ENCODE data around the gene KRTAP5-7. TPM values are rescaled to one million over a fixed set of nuclear protein-coding genes. Genes with fewer than 3 reads are reported as not detected.

KRTAP5-7 gene
- total RNA-seq, 1 donor from 2014 or later, result 0.25 TPM

- no peak for TF ChIP-seq CTCF (IDR thresholded peaks at IDR 0.05; ENCODE audit: unreplicated experiment)
Observed at GRCh38 chr11:71543866-71544265, 16.8 kb downstream of the KRTAP5-7 start.

GRCh38 chr11:71544525-71545214 lies 17.6 kb downstream of the KRTAP5-7 start:
- Mint-ChIP-seq H3K27ac (no peak overlapping the region), H3K4me1 (peaks cover 6% of the 10 kb centered on the region), H3K27me3 (ENCODE audit: low read depth) (peaks cover 18% of the 10 kb centered on the region), H3K4me3 (no peak overlapping the region), H3K36me3 (no peaks in the 10 kb centered on the region), H3K9me3 (peaks cover 18% of the 10 kb centered on the region)
- no peak for DNase-seq (ENCODE audit: low spot score in 2 of 2, unreplicated experiment in 2 of 2)
- no peak for TF ChIP-seq CTCF (IDR thresholded peaks at IDR 0.05; ENCODE audit: unreplicated experiment)

More at GRCh38 chr11:71543866-71544265, 16.8 kb downstream of the KRTAP5-7 start:
- no peak for DNase-seq (ENCODE audit: low spot score in 2 of 2, unreplicated experiment in 2 of 2)
- no peak overlapping the region for H3K27ac Mint-ChIP-seq
- H3K27me3 Mint-ChIP-seq (ENCODE audit: low read depth), result peaks cover 10% of the 10 kb centered on the region
- H3K36me3 Mint-ChIP-seq, result no peaks in the 10 kb centered on the region
- H3K9me3 Mint-ChIP-seq, result peaks cover 18% of the 10 kb centered on the region
- peaks cover 6% of the 10 kb centered on the region for H3K4me1 Mint-ChIP-seq
- H3K4me3 Mint-ChIP-seq, result no peak overlapping the region

GRCh38 chr11:71545405-71545966 lies 18.4 kb downstream of the KRTAP5-7 start:
- peaks cover 19% of the 10 kb centered on the region for H3K27me3 Mint-ChIP-seq (ENCODE audit: low read depth)

GRCh38 chr11:71548120-71548519 lies 21.1 kb downstream of the KRTAP5-7 start, which contains the start of gene KRTAP5-9:
Gene KRTAP5-9 (plus strand): TSS chr11:71548420. CDS start chr11:71548658, 238 bp downstream.
- no peak within 1 kb of the TSS for H3K27ac Mint-ChIP-seq
- H3K27me3 Mint-ChIP-seq (ENCODE audit: low read depth), result peaks cover 22% of the 10 kb centered on the region
- no peak for TF ChIP-seq CTCF (IDR thresholded peaks at IDR 0.05; ENCODE audit: unreplicated experiment)
- H3K4me1 Mint-ChIP-seq, result peaks cover 3% of the 10 kb centered on the region
- no peak within 1 kb of the TSS for H3K4me3 Mint-ChIP-seq
- DNase-seq (ENCODE audit: low spot score in 2 of 2, unreplicated experiment in 2 of 2), result no peak
- no peaks in the 10 kb centered on the region for H3K36me3 Mint-ChIP-seq
- peaks cover 7% of the 10 kb centered on the region for H3K9me3 Mint-ChIP-seq

More at GRCh38 chr11:71545405-71545966, 18.4 kb downstream of the KRTAP5-7 start:
- Mint-ChIP-seq H3K36me3 (no peaks in the 10 kb centered on the region), H3K4me1 (peaks cover 6% of the 10 kb centered on the region), H3K27ac (no peak overlapping the region), H3K9me3 (peaks cover 18% of the 10 kb centered on the region), H3K4me3 (no peak overlapping the region)
- TF ChIP-seq CTCF (IDR thresholded peaks at IDR 0.05; ENCODE audit: unreplicated experiment), result no peak
- no peak for DNase-seq (ENCODE audit: low spot score in 2 of 2, unreplicated experiment in 2 of 2)

- no peak overlapping the region for H3K4me3 Mint-ChIP-seq
- TF ChIP-seq CTCF (IDR thresholded peaks at IDR 0.05; ENCODE audit: unreplicated experiment), result no peak
- DNase-seq (ENCODE audit: low spot score in 2 of 2, unreplicated experiment in 2 of 2), result no peak
Observed at GRCh38 chr11:71548716-71549151, 21.7 kb downstream of the KRTAP5-7 start.

More at GRCh38 chr11:71548716-71549151, 21.7 kb downstream of the KRTAP5-7 start:
- Mint-ChIP-seq H3K36me3 (no peaks in the 10 kb centered on the region), H3K27me3 (ENCODE audit: low read depth) (peaks cover 22% of the 10 kb centered on the region), H3K27ac (no peak overlapping the region), H3K9me3 (peaks cover 7% of the 10 kb centered on the region), H3K4me1 (no peaks in the 10 kb centered on the region)

Measured in mesothelial cell of epicardium (in vitro differentiated cells).